Neural progenitor cell (in vitro differentiated cells): ENCODE data around the gene TEX2. TPM values are rescaled to one million over a fixed set of nuclear protein-coding genes. Genes with fewer than 3 reads are reported as not detected.
"Not testable (repeated sequence)": the region's sequence is repeated elsewhere in the genome, so short reads cannot be mapped to it uniquely, and the experiment has no call there.

Experiments
- DNase-seq: peaks from one replicate; pipeline ENCODE4 v3.0.0-alpha.2; 2016; ENCODE audit warnings: low spot score
- H2AFZ ChIP-seq: fragments of 200-600 bp; sonication (generic); replicated peaks from 2 replicates; pipeline ENCODE4 v1.6.1; 2016; ENCODE audit warnings: antibody characterized with exemption
- H3F3A ChIP-seq: fragments of 200-600 bp; sonication (generic); 2 replicates; pipeline ENCODE4 v1.6.1; 2016; ENCODE audit warnings: antibody characterized with exemption, low read depth
- H3K27ac ChIP-seq: fragments of 200-600 bp; sonication (generic); 2 replicates; pipeline ENCODE4 v1.5.1; 2016; ENCODE audit warnings: mild to moderate bottlenecking
- H3K27me3 ChIP-seq: fragments of 200-600 bp; sonication (generic); 2 replicates; pipeline ENCODE4 v1.6.1; 2016; ENCODE audit warnings: mild to moderate bottlenecking, moderate library complexity
- H3K36me3 ChIP-seq: fragments of 200-600 bp; sonication (generic); 2 replicates; pipeline ENCODE4 v1.5.1; 2016
- H3K4me1 ChIP-seq: fragments of 200-600 bp; sonication (generic); 2 replicates; pipeline ENCODE4 v1.6.1; 2016; ENCODE audit warnings: mixed run types
- H3K4me2 ChIP-seq: fragments of 200-600 bp; sonication (generic); 2 replicates; pipeline ENCODE4 v1.6.1; 2016
- H3K4me3 ChIP-seq: fragments of 200-600 bp; sonication (generic); 2 replicates; pipeline ENCODE4 v1.5.1; 2016
- H3K79me2 ChIP-seq: fragments of 200-600 bp; sonication (generic); 2 replicates; pipeline ENCODE4 v1.6.1; 2016; ENCODE audit warnings: low read depth
- H3K9ac ChIP-seq: fragments of 200-600 bp; sonication (generic); 2 replicates; pipeline ENCODE4 v1.6.1; 2016
- H3K9me3 ChIP-seq: fragments of 200-600 bp; sonication (generic); 2 replicates; pipeline ENCODE4 v1.5.1; 2016; ENCODE audit warnings: low read depth
- H4K20me1 ChIP-seq: fragments of 200-600 bp; sonication (generic); 2 replicates; pipeline ENCODE4 v1.6.1; 2016; ENCODE audit warnings: low read depth
- H3K27ac Mint-ChIP-seq: 3 replicates; pipeline ENCODE4 v1.8.0; 2021; ENCODE audit warnings: mixed read lengths
- H3K27me3 Mint-ChIP-seq: 2 replicates; pipeline ENCODE4 v1.8.0; 2022; ENCODE audit warnings: low read depth, mild to moderate bottlenecking, inconsistent platforms, moderate library complexity, mixed read lengths; ENCODE audit not compliant: insufficient read depth
- H3K36me3 Mint-ChIP-seq: 3 replicates; pipeline ENCODE4 v1.8.0; 2021; ENCODE audit warnings: mixed read lengths
- H3K4me1 Mint-ChIP-seq: 3 replicates; pipeline ENCODE4 v1.8.0; 2021; ENCODE audit warnings: mixed read lengths
- H3K4me3 Mint-ChIP-seq: 3 replicates; pipeline ENCODE4 v1.8.0; 2021; ENCODE audit warnings: mild to moderate bottlenecking, moderate library complexity, mixed read lengths
- H3K9me3 Mint-ChIP-seq: 3 replicates; pipeline ENCODE4 v1.8.0; 2020; ENCODE audit warnings: mixed read lengths
- EZH2 ChIP-seq: fragments of 200-600 bp; sonication (generic); IDR thresholded peaks from 2 replicates; pipeline ENCODE4 v1.6.1; 2017; ENCODE audit warnings: antibody characterized with exemption, mild to moderate bottlenecking, moderate library complexity
- EZH2phosphoT487 ChIP-seq: fragments of 200-600 bp; sonication (generic); IDR thresholded peaks from 2 replicates; pipeline ENCODE4 v1.6.1; 2017; ENCODE audit warnings: antibody characterized with exemption
- total RNA-seq: library from RNA; depleted of rRNA; stranded (reverse); fragments of >200 nt; gene quantifications from 2 replicates; pipeline ENCODE4 v1.2.3, GENCODE V29; 2015; ENCODE audit warnings: low replicate concordance
- TF ChIP-seq, protein P1 (sequence below): fragments of 200-600 bp; sonication (generic); IDR thresholded peaks from 2 replicates; pipeline ENCODE4 v1.5.1; 2017; ENCODE audit warnings: antibody characterized with exemption, mild to moderate bottlenecking

TEX2 gene
- total RNA-seq, 1 donor from 2014 or later: 10.6 TPM

DNA sequence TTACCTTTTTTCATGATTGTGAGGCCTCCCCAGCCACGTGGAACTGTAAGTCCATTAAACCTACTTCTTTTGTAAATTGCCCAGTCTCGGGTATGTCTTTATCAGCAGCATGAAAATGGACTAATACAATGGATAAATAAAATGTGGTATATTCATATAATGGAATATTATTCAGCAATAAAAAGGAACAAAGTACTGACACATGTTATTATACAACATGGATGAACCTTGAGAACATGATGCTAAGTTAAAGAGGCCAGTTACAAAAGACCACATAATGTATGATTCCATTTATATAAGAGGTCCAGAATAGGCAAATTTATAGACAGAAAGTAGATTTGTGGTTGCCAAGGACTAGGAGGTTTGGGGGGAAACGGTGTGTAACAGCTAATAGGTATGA, 138.5 kb downstream of the TEX2 start:
- H3K27me3 Mint-ChIP-seq: peaks cover 6% of the 10 kb centered on the region
- Histone ChIP-seq H3K9me3 (no peaks in the 10 kb centered on the region), H3K27ac (no peak overlapping the region), H3K4me2 (no peak overlapping the region), H4K20me1 (peaks cover 13% of the 10 kb centered on the region), H2AFZ (no peak overlapping the region), H3F3A (peaks cover 9% of the 10 kb centered on the region), H3K27me3 (peaks cover 19% of the 10 kb centered on the region), H3K4me3 (no peak overlapping the region), H3K9ac (no peak overlapping the region), H3K36me3 (no peaks in the 10 kb centered on the region), H3K4me1 (no peaks in the 10 kb centered on the region), H3K79me2 (no peaks in the 10 kb centered on the region)
- H3K4me1 Mint-ChIP-seq: peaks cover 17% of the 10 kb centered on the region
- H3K36me3 Mint-ChIP-seq: peaks cover 2% of the 10 kb centered on the region
- H3K9me3 Mint-ChIP-seq: no peaks in the 10 kb centered on the region
- no peak overlapping the region for H3K27ac Mint-ChIP-seq
- no peak overlapping the region for H3K4me3 Mint-ChIP-seq
- no peak for DNase-seq
- TF ChIP-seq EZH2: no peak
- no peak for TF ChIP-seq EZH2phosphoT487
- TF ChIP-seq, protein P1, sequence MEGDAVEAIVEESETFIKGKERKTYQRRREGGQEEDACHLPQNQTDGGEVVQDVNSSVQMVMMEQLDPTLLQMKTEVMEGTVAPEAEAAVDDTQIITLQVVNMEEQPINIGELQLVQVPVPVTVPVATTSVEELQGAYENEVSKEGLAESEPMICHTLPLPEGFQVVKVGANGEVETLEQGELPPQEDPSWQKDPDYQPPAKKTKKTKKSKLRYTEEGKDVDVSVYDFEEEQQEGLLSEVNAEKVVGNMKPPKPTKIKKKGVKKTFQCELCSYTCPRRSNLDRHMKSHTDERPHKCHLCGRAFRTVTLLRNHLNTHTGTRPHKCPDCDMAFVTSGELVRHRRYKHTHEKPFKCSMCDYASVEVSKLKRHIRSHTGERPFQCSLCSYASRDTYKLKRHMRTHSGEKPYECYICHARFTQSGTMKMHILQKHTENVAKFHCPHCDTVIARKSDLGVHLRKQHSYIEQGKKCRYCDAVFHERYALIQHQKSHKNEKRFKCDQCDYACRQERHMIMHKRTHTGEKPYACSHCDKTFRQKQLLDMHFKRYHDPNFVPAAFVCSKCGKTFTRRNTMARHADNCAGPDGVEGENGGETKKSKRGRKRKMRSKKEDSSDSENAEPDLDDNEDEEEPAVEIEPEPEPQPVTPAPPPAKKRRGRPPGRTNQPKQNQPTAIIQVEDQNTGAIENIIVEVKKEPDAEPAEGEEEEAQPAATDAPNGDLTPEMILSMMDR: no peak

DNA sequence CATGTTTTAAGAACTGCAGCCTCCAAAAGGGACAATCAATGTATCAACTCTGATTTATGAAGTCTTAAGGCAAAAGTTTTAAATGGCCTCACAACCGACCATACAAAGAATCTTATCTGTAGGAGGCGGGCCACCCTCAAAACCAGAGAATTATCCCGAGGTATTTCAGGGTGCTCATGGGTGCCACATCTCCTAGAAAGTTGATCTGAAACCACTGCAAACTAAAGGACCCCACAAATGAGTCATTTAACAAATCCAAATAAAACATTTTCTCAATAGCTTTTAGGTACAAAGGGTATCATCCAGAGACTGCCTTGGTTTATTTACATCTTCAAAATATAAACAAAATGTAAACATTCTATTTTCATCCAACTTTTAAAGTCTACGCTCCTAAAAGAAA, 139.9 kb downstream of the TEX2 start:
- Histone ChIP-seq H3K9ac (no peak overlapping the region), H3K4me2 (no peak overlapping the region), H3K79me2 (no peaks in the 10 kb centered on the region), H3K4me3 (no peak overlapping the region), H3K36me3 (no peaks in the 10 kb centered on the region), H3K9me3 (no peaks in the 10 kb centered on the region), H3K27me3 (peaks cover 4% of the 10 kb centered on the region), H3K4me1 (no peaks in the 10 kb centered on the region), H3K27ac (no peak overlapping the region), H2AFZ (no peak overlapping the region), H3F3A (no peaks in the 10 kb centered on the region), H4K20me1 (no peaks in the 10 kb centered on the region)
- Mint-ChIP-seq H3K9me3 (no peaks in the 10 kb centered on the region), H3K27me3 (peaks cover 4% of the 10 kb centered on the region), H3K27ac (no peak overlapping the region), H3K4me1 (peaks cover 11% of the 10 kb centered on the region), H3K4me3 (no peak overlapping the region), H3K36me3 (peaks cover 2% of the 10 kb centered on the region)
- DNase-seq: no peak
- TF ChIP-seq, protein P1: no peak
- TF ChIP-seq EZH2phosphoT487 (no peak), EZH2 (no peak)

DNA sequence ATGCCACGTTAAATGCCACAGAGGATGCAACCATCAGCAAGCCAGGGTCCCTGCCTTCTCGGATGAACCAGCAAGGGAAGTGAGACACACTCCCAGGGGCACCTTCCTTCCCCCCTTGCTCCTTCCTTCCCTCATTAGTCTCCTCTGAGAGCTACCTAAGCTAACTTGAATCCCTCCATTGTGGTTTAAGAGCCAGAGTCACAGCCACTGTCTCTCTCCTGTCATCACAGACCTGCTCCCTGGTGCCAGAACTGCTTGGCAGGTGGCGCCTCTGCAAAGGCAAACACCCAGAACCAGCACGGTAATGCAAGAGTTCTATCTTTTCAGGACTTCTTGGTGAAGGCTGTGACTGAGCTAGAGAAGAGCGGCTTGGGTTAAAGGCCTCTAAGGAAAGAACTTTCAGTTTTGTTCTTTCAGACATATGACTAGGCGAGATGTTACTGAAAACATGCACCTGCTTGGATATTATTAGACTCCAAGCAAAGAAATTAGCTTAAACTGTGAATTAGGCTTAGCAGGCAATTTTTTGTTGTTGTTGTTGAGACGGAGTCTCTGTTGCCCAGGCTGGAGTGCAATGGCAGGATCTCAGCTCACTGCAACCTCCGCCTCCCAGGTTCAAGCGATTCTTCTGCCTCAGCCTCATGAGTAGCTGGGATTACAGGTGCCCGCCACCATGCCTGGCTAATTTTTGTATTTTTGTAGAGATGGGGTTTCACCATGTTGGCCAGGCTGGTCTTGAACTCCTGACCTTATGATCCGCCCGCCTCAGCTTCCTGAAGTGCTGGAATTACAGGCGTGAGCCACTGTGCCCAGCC, 141.9 kb downstream of the TEX2 start:
- H3K9ac ChIP-seq, H3K36me3 Mint-ChIP-seq, DNase-seq, H3K4me3 Mint-ChIP-seq, H3K79me2 ChIP-seq, H3F3A ChIP-seq, H3K4me1 ChIP-seq, H2AFZ ChIP-seq, H3K9me3 Mint-ChIP-seq, H4K20me1 ChIP-seq, H3K9me3 ChIP-seq, H3K27me3 ChIP-seq, H3K4me2 ChIP-seq, H3K4me3 ChIP-seq, H3K36me3 ChIP-seq, H3K27me3 Mint-ChIP-seq, H3K27ac Mint-ChIP-seq, H3K27ac ChIP-seq: not testable (repeated sequence)
- H3K4me1 Mint-ChIP-seq: peaks cover 11% of the 10 kb centered on the region

DNA sequence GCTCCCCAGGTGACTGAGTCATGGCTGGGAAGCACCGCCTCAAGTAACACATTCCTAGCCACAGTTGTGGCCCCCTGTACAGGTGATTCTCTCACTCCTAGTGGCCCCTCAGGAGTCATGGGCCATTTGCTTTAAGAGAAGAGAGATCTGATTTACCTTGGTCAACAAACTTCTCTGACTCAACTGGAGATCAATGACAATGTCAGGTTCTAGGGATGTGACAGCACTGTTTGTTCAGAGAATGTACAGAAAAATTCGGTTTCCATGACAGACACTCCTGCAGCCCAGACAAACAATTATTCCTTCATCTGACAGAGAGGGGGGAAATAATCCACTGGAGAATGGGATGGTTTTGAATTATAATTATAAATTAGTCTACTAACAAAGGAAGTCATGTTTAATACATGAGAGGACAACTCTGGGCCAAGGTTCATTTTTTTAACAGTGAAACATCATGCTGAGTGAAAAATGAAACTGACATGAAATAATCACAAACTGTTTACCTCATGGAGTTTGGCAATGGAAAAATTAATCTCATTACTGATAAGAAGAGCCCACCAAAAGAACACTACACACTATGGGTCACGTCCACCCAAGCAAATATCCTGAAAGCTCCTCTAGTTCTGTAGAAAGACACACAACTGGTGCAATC, 142.8 kb downstream of the TEX2 start:
- no peaks in the 10 kb centered on the region for H3K36me3 ChIP-seq
- no peaks in the 10 kb centered on the region for H3K79me2 ChIP-seq
- no peak overlapping the region for H3K4me2 ChIP-seq
- no peaks in the 10 kb centered on the region for H3K4me1 ChIP-seq
- H3K4me1 Mint-ChIP-seq: peaks cover 11% of the 10 kb centered on the region
- no peak overlapping the region for H3K9ac ChIP-seq
- H3F3A ChIP-seq: no peaks in the 10 kb centered on the region
- TF ChIP-seq EZH2phosphoT487: no peak
- TF ChIP-seq EZH2: no peak
- TF ChIP-seq, protein P1: no peak
- no peak overlapping the region for H3K27ac ChIP-seq
- H4K20me1 ChIP-seq: no peaks in the 10 kb centered on the region
- no peaks in the 10 kb centered on the region for H3K9me3 ChIP-seq
- DNase-seq: no peak
- peaks cover 2% of the 10 kb centered on the region for H3K36me3 Mint-ChIP-seq
- H3K27ac Mint-ChIP-seq: no peak overlapping the region
- H2AFZ ChIP-seq: no peak overlapping the region
- H3K9me3 Mint-ChIP-seq: no peaks in the 10 kb centered on the region
- H3K4me3 ChIP-seq: no peak overlapping the region
- H3K27me3 ChIP-seq: no peaks in the 10 kb centered on the region
- H3K4me3 Mint-ChIP-seq: no peak overlapping the region
- H3K27me3 Mint-ChIP-seq: peaks cover 3% of the 10 kb centered on the region
